ENCODE results near the gene FBXW5.

Gene FBXW5

GRCh38 chr9:136940526-136941230 is 3.9 kb downstream of the FBXW5 start:
- no peak for DNase-seq (ENCODE audit: low read depth, low spot score)
- no peak overlapping the region for H3K4me3 ChIP-seq (ENCODE audit: low read length)

- DNase-seq (ENCODE audit: low read depth, low spot score) = no peak
- no peak overlapping the region for H3K4me3 ChIP-seq (ENCODE audit: low read length)
These were observed 4.5 kb downstream of the FBXW5 start for GRCh38 chr9:136939996-136940525.

- no peak for DNase-seq (ENCODE audit: low read depth, low spot score)
- no peak overlapping the region for H3K4me3 ChIP-seq (ENCODE audit: low read length)
These were observed 5.0 kb downstream of the FBXW5 start for GRCh38 chr9:136939431-136939995.

- H3K4me3 ChIP-seq (ENCODE audit: low read length) = no peak overlapping the region
- no peak for DNase-seq (ENCODE audit: low read depth, low spot score)
These were observed 7.1 kb downstream of the FBXW5 start for GRCh38 chr9:136937186-136938001.

- DNase-seq (ENCODE audit: low read depth, low spot score) = no peak
- no peak overlapping the region for H3K4me3 ChIP-seq (ENCODE audit: low read length)
These were observed 7.8 kb downstream of the FBXW5 start for GRCh38 chr9:136936645-136937170.

- no peak overlapping the region for H3K4me3 ChIP-seq (ENCODE audit: low read length)
- DNase-seq (ENCODE audit: low read depth, low spot score) = no peak
These were observed 8.9 kb downstream of the FBXW5 start for GRCh38 chr9:136935651-136936050.

GRCh38 chr9:136934277-136934676 is 10.3 kb downstream of the FBXW5 start:
- no peak overlapping the region for H3K4me3 ChIP-seq (ENCODE audit: low read length)
- no peak for DNase-seq (ENCODE audit: low read depth, low spot score)

GRCh38 chr9:136931611-136932130 is 12.9 kb downstream of the FBXW5 start:
- H3K4me3 ChIP-seq (ENCODE audit: low read length) = no peak overlapping the region
- DNase-seq (ENCODE audit: low read depth, low spot score) = no peak

- no peak for DNase-seq (ENCODE audit: low read depth, low spot score)
- no peak overlapping the region for H3K4me3 ChIP-seq (ENCODE audit: low read length)
These were observed 14.5 kb downstream of the FBXW5 start for GRCh38 chr9:136930014-136930413.

GRCh38 chr9:136928591-136928990 is 15.9 kb downstream of the FBXW5 start:
- H3K4me3 ChIP-seq (ENCODE audit: low read length) = no peak overlapping the region
- no peak for DNase-seq (ENCODE audit: low read depth, low spot score)

GRCh38 chr9:136927343-136928271 is 16.9 kb downstream of the FBXW5 start:
- no peak for DNase-seq (ENCODE audit: low read depth, low spot score)
- no peak overlapping the region for H3K4me3 ChIP-seq (ENCODE audit: low read length)

- H3K4me3 ChIP-seq (ENCODE audit: low read length) = no peak overlapping the region
- DNase-seq (ENCODE audit: low read depth, low spot score) = no peak
These were observed 17.8 kb downstream of the FBXW5 start for GRCh38 chr9:136926749-136927148.

GRCh38 chr9:136926154-136926704 is 18.3 kb downstream of the FBXW5 start:
- H3K4me3 ChIP-seq (ENCODE audit: low read length) = no peak overlapping the region
- no peak for DNase-seq (ENCODE audit: low read depth, low spot score)

GRCh38 chr9:136925414-136926153 is 19.0 kb downstream of the FBXW5 start:
- no peak for DNase-seq (ENCODE audit: low read depth, low spot score)
- H3K4me3 ChIP-seq (ENCODE audit: low read length) = no peak overlapping the region

- no peak for DNase-seq (ENCODE audit: low read depth, low spot score)
- no peak overlapping the region for H3K4me3 ChIP-seq (ENCODE audit: low read length)
These were observed 20.7 kb downstream of the FBXW5 start for GRCh38 chr9:136923881-136924280.

- no peak for DNase-seq (ENCODE audit: low read depth, low spot score)
- H3K4me3 ChIP-seq (ENCODE audit: low read length) = no peak overlapping the region
These were observed 22.0 kb downstream of the FBXW5 start for GRCh38 chr9:136922540-136922939.

GRCh38 chr9:136921718-136922117 is 22.8 kb downstream of the FBXW5 start:
- H3K4me3 ChIP-seq (ENCODE audit: low read length) = no peak overlapping the region
- no peak for DNase-seq (ENCODE audit: low read depth, low spot score)

- no peak for DNase-seq (ENCODE audit: low read depth, low spot score)
- H3K4me3 ChIP-seq (ENCODE audit: low read length) = no peak overlapping the region
These were observed 23.2 kb downstream of the FBXW5 start for GRCh38 chr9:136921307-136921706.
